Measurements from ENCODE around the gene ABCG2. TPM values are rescaled to one million over a fixed set of nuclear protein-coding genes. Genes with fewer than 3 reads are reported as not detected.
A peak's percentile ranks its signal among the peaks of the same experiment; 100 is the strongest.
"Not testable (repeated sequence)": the region's sequence is repeated elsewhere in the genome, so short reads cannot be mapped to it uniquely, and the experiment has no call there.

ABCG2 gene
- total RNA-seq, 1 donor from 2014 or later: 37.0 TPM

DNA sequence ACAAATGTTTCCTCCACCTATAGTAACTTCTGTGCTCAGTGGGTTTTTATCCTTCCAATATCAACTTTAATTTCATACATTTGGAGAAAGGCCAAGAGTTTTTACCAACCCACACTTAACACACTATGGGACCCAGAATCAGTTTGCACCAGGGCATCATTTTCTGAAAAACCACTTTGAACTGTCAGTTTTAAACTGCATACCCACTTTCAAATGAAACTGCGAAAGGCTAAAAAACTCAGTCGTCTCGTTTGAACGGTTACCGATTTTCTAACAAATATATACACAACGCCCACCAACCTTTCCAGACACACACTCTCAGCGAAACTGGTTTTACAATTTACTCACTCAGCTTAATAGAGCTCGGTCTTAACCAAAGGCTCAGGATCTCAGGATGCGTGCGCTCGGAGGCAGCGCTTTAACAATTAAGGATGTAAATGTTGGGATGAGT lies 376 bp downstream of the ABCG2 start:
- DNase-seq (ENCODE audit: low spot score): no peak
- H3K4me3 Mint-ChIP-seq (ENCODE audit: unreplicated experiment): peak overlapping the region; percentile 90
- H3K27ac Mint-ChIP-seq (ENCODE audit: unreplicated experiment): peak overlapping the region; percentile 6
- peaks cover under 1% of the 10 kb centered on the region for H3K36me3 Mint-ChIP-seq (ENCODE audit: low read depth, unreplicated experiment)
- H3K4me1 Mint-ChIP-seq (ENCODE audit: unreplicated experiment): peaks cover 17% of the 10 kb centered on the region
- peaks cover 4% of the 10 kb centered on the region for H3K27me3 Mint-ChIP-seq (ENCODE audit: unreplicated experiment)
- no peak for TF ChIP-seq CTCF (IDR thresholded peaks at IDR 0.05; ENCODE audit: unreplicated experiment)
- H3K9me3 Mint-ChIP-seq (ENCODE audit: unreplicated experiment): no peaks in the 10 kb centered on the region

DNA sequence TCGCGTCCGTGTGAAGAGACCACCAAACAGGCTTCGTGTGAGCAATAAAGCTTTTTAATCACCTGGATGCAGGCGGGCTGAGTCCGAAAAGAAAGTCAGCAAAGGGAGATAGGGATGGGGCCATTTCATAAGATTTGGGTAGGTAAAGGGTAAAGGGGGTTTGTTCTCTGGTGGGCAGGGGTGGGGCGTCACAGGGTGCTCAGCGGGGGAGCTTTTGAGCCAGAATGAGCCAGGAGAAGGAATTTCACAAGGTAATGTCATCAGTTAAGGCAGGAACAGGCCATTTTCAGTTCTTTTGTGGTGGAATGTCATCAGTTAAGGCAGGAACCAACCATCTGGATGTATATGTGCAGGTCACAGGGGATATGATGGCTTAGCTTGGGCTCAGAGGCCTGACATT lies 6.1 kb downstream of the ABCG2 start:
- Mint-ChIP-seq H3K4me1 (ENCODE audit: unreplicated experiment) (peaks cover 35% of the 10 kb centered on the region), H3K36me3 (ENCODE audit: low read depth, unreplicated experiment) (peaks cover 20% of the 10 kb centered on the region)
- H3K27ac Mint-ChIP-seq (ENCODE audit: unreplicated experiment); H3K27me3 Mint-ChIP-seq (ENCODE audit: unreplicated experiment); H3K4me3 Mint-ChIP-seq (ENCODE audit: unreplicated experiment); H3K9me3 Mint-ChIP-seq (ENCODE audit: unreplicated experiment); DNase-seq (ENCODE audit: low spot score): not testable (repeated sequence)

- no peak for TF ChIP-seq CTCF (IDR thresholded peaks at IDR 0.05; ENCODE audit: unreplicated experiment)
- no peak for DNase-seq (ENCODE audit: low spot score)
- H3K4me3 Mint-ChIP-seq (ENCODE audit: unreplicated experiment): no peak overlapping the region
- H3K27ac Mint-ChIP-seq (ENCODE audit: unreplicated experiment): no peak overlapping the region
- H3K27me3 Mint-ChIP-seq (ENCODE audit: unreplicated experiment): no peaks in the 10 kb centered on the region
- no peaks in the 10 kb centered on the region for H3K9me3 Mint-ChIP-seq (ENCODE audit: unreplicated experiment)
- H3K36me3 Mint-ChIP-seq (ENCODE audit: low read depth, unreplicated experiment): peaks cover 23% of the 10 kb centered on the region
- peaks cover 32% of the 10 kb centered on the region for H3K4me1 Mint-ChIP-seq (ENCODE audit: unreplicated experiment)
Measured at GRCh38 chr4:88148560-88148959, 9.9 kb downstream of the ABCG2 start.

DNA sequence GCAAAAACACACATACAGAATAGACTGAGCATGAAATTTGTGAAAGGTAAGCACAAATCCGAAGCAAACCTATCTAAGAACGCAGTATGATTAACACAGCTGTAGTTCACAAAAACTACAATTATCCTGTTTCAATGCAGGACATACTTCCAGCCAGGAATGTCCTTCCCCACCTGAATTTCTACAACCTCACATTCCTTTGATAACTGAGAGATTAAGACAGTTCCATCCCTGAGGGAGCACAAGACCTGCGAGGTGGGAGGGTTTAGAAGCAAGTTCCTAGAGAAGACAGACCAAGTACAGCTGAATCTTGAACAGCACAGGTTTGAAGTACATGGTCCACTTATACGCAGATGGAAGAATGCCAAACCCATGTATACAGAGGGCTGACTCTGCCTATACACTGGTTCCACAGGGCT lies 10.6 kb downstream of the ABCG2 start:
- no peak for DNase-seq (ENCODE audit: low spot score)
- peaks cover 31% of the 10 kb centered on the region for H3K4me1 Mint-ChIP-seq (ENCODE audit: unreplicated experiment)

DNA sequence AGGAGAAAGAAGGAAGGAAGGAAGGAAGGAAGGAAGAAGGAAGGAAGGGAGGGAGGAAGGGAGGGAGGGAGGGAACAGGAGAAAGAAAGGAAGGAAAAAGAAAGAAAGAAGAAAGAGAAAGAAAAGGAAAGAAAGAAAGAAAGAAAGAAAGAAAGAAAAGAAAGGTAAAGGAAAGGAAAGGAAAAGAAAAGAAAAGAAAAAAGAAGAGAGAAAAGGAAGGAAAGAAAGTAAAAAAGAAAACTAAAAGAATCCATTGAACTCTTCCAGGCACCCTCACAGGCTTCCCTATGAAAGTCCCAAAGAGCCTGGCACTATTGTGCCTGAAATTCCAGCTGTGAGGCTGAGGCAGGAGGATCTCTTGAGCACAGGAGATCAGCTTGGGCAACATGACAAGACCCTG lies 11.5 kb downstream of the ABCG2 start:
- no peak overlapping the region for H3K27ac Mint-ChIP-seq (ENCODE audit: unreplicated experiment)
- TF ChIP-seq CTCF (IDR thresholded peaks at IDR 0.05; ENCODE audit: unreplicated experiment): no peak
- peaks cover 14% of the 10 kb centered on the region for H3K36me3 Mint-ChIP-seq (ENCODE audit: low read depth, unreplicated experiment)
- DNase-seq (ENCODE audit: low spot score): no peak
- peaks cover 25% of the 10 kb centered on the region for H3K4me1 Mint-ChIP-seq (ENCODE audit: unreplicated experiment)
- H3K4me3 Mint-ChIP-seq (ENCODE audit: unreplicated experiment): no peak overlapping the region
- no peaks in the 10 kb centered on the region for H3K9me3 Mint-ChIP-seq (ENCODE audit: unreplicated experiment)
- no peaks in the 10 kb centered on the region for H3K27me3 Mint-ChIP-seq (ENCODE audit: unreplicated experiment)

More for the DNA sequence above, 10.6 kb downstream of the ABCG2 start:
- Mint-ChIP-seq H3K27me3 (ENCODE audit: unreplicated experiment) (no peaks in the 10 kb centered on the region), H3K36me3 (ENCODE audit: low read depth, unreplicated experiment) (peaks cover 20% of the 10 kb centered on the region), H3K9me3 (ENCODE audit: unreplicated experiment) (no peaks in the 10 kb centered on the region), H3K4me3 (ENCODE audit: unreplicated experiment) (no peak overlapping the region), H3K27ac (ENCODE audit: unreplicated experiment) (no peak overlapping the region)
- TF ChIP-seq CTCF (IDR thresholded peaks at IDR 0.05; ENCODE audit: unreplicated experiment): no peak

All from endothelial cell (in vitro differentiated cells).